ENCODE data around the gene CHCHD4. TPM values are rescaled to one million over a fixed set of nuclear protein-coding genes. Genes with fewer than 3 reads are reported as not detected.

The CHCHD4 gene
- total and polyA plus RNA-seq, 4 donors: 8.8 to 14.0 (median 9.0) TPM

- H3K9ac ChIP-seq (ENCODE audit: insufficient read depth in 1 of 2, low read length in 2 of 2): no peak overlapping the region
- DNase-seq: no peak
- H3K4me3 ChIP-seq: no peak overlapping the region
- 90 to 94% methylated on average over 16 of the region's 16 CpGs for WGBS, 2 donors
- H3K27ac ChIP-seq (ENCODE audit: low read depth in 1 of 2, low read length in 1 of 2): no peak overlapping the region
- no peak for TF ChIP-seq CTCF (IDR thresholded peaks at IDR 0.05; ENCODE audit: control extremely low read depth, extremely low read depth)
- H3K36me3 ChIP-seq (ENCODE audit: control insufficient read depth in 4 of 4, insufficient read depth in 4 of 4, low read length in 4 of 4): peaks cover 15 to 75% (median 40%) of the 10 kb centered on the region in 4 donors
- H3K4me1 ChIP-seq (ENCODE audit: control insufficient read depth in 5 of 5, insufficient read depth in 5 of 5, low read length in 5 of 5): peaks cover 0 to 8% (median 4%) of the 10 kb centered on the region in 5 donors
- H3K9me3 ChIP-seq (ENCODE audit: control insufficient read depth in 4 of 4, insufficient read depth in 3 of 4, low read length in 3 of 4): no peaks in the 10 kb centered on the region
- ATAC-seq (ENCODE audit: insufficient read depth, low FRiP score): no peak
- no peaks in the 10 kb centered on the region for H3K27me3 ChIP-seq (ENCODE audit: control insufficient read depth in 3 of 3, insufficient read depth in 3 of 3, low read length in 2 of 3)
Measured at GRCh38 chr3:14138109-14138877, 13.6 kb upstream of the CHCHD4 start.

DNA sequence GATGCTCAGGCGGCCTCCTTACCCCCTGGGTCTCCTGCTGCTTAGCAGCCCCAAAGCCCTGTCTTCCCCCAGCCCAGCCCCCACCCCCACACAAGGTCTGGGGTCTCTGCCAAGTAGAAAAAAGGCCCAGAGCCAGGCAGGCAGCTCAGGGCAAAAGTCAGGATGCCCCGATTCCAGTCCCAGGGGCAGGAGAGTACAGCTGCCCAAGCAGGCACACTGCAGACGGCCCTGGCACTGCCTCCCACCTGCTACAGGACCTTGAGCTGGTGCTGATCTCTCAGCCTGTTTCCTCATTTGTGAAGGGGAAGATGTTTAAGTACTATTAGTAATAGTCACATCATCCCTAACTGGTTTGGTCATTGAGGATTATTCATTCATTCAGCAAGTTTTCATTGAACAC is 12.8 kb upstream of the CHCHD4 start:
- 79 to 91% methylated on average over 3 of the region's 3 CpGs for WGBS, 2 donors
- H3K9ac ChIP-seq (ENCODE audit: insufficient read depth in 1 of 2, low read length in 2 of 2): no peak overlapping the region
- peaks cover 18 to 83% (median 47%) of the 10 kb centered on the region in 4 donors for H3K36me3 ChIP-seq (ENCODE audit: control insufficient read depth in 4 of 4, insufficient read depth in 4 of 4, low read length in 4 of 4)
- ATAC-seq (ENCODE audit: insufficient read depth, low FRiP score) (no peak), DNase-seq (no peak)
- H3K27me3 ChIP-seq (ENCODE audit: control insufficient read depth in 3 of 3, insufficient read depth in 3 of 3, low read length in 2 of 3): no peaks in the 10 kb centered on the region
- H3K27ac ChIP-seq (ENCODE audit: low read depth in 1 of 2, low read length in 1 of 2): peak overlapping the region in 1 of 2 donors; percentile 7
- peaks cover 0 to 6% (median 0%) of the 10 kb centered on the region in 5 donors for H3K4me1 ChIP-seq (ENCODE audit: control insufficient read depth in 5 of 5, insufficient read depth in 5 of 5, low read length in 5 of 5)
- H3K9me3 ChIP-seq (ENCODE audit: control insufficient read depth in 4 of 4, insufficient read depth in 3 of 4, low read length in 3 of 4): no peaks in the 10 kb centered on the region
- TF ChIP-seq CTCF (IDR thresholded peaks at IDR 0.05; ENCODE audit: control extremely low read depth, extremely low read depth): no peak
- H3K4me3 ChIP-seq: no peak overlapping the region

DNA sequence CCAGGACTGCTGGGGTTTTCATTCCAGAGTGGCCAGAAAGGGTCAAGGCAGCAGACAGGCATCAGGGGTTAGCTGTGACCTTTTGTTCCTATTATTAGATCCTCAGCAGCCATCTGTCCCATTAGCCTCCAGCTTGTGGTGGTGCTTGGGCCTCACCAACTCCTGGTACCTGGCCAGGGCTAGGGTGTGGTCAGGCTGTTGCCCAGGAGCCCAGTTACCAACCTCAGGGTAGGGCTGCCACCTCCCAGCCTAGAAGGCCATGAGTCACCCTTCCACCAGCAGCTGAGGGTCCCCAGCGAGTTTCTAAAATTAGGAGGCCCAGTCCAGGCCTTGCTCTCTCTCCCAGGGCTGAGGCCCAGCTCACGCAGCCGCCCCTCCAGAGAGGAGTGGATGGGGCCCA is 12.3 kb upstream of the CHCHD4 start:
- no peak for DNase-seq
- ATAC-seq (ENCODE audit: insufficient read depth, low FRiP score): no peak
- WGBS, 2 donors: 84 to 95% methylated on average over 3 of the region's 3 CpGs
- H3K4me3 ChIP-seq: no peak overlapping the region
- peak overlapping the region; percentile 5 to 7 for H3K27ac ChIP-seq (ENCODE audit: low read depth in 1 of 2, low read length in 1 of 2)
- H3K27me3 ChIP-seq (ENCODE audit: control insufficient read depth in 3 of 3, insufficient read depth in 3 of 3, low read length in 2 of 3): no peaks in the 10 kb centered on the region
- TF ChIP-seq CTCF (IDR thresholded peaks at IDR 0.05; ENCODE audit: control extremely low read depth, extremely low read depth): no peak
- no peak overlapping the region for H3K9ac ChIP-seq (ENCODE audit: insufficient read depth in 1 of 2, low read length in 2 of 2)
- peaks cover 22 to 85% (median 46%) of the 10 kb centered on the region in 4 donors for H3K36me3 ChIP-seq (ENCODE audit: control insufficient read depth in 4 of 4, insufficient read depth in 4 of 4, low read length in 4 of 4)
- H3K9me3 ChIP-seq (ENCODE audit: control insufficient read depth in 4 of 4, insufficient read depth in 3 of 4, low read length in 3 of 4): no peaks in the 10 kb centered on the region
- H3K4me1 ChIP-seq (ENCODE audit: control insufficient read depth in 5 of 5, insufficient read depth in 5 of 5, low read length in 5 of 5): peaks cover 0 to 4% (median 0%) of the 10 kb centered on the region in 5 donors

Measured in lung (tissue), 12 donors.